Keratinocyte (primary cell): ENCODE measurements around the gene ZNF446.
"Not testable (repeated sequence)": the region's sequence is repeated elsewhere in the genome, so short reads cannot be mapped to it uniquely, and the experiment has no call there.

Experiments
- EZH2 ChIP-seq: IDR thresholded peaks from one replicate; pipeline ENCODE4 v1.6.1; 2012; ENCODE audit warnings: inconsistent platforms, mild to moderate bottlenecking, low read length, moderate library complexity
- TF ChIP-seq, protein P1 (sequence below), 3 experiments: IDR thresholded peaks in 1 of 3; conservative IDR thresholded peaks in 1 of 3; optimal IDR thresholded peaks in 1 of 3; 2 replicates in 2 of 3; 3 replicates in 1 of 3; pipeline versions ENCODE3 to v1.5.1; 2011; ENCODE audit warnings: low read length in 3 of 3, mild to moderate bottlenecking in 3 of 3, moderate library complexity in 2 of 3, control low read depth in 1 of 3, inconsistent platforms in 1 of 3; ENCODE audit not compliant: insufficient read depth in 2 of 3; ENCODE audit errors: extremely low read depth in 1 of 3

DNA sequence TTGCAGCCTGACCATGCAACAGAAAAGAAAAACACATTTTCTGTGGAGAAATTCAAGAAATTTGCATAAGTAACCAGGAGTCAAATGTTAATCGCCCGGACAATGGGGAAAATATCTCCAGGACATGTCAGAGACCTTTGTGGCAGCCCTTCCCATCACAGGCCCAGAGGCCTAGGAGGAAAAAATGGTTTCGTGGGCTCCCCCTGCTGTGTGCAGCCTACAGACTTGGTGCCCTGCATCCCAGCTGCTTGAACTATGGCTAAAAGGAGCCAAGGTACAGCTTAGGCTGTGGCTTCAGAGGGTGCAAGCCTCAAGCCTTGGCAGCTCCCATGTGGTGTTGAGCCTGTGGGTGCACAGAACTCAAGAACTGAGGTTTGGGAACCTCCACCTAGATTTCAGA, 27.3 kb upstream of the ZNF446 start:
- TF ChIP-seq, protein P1, sequence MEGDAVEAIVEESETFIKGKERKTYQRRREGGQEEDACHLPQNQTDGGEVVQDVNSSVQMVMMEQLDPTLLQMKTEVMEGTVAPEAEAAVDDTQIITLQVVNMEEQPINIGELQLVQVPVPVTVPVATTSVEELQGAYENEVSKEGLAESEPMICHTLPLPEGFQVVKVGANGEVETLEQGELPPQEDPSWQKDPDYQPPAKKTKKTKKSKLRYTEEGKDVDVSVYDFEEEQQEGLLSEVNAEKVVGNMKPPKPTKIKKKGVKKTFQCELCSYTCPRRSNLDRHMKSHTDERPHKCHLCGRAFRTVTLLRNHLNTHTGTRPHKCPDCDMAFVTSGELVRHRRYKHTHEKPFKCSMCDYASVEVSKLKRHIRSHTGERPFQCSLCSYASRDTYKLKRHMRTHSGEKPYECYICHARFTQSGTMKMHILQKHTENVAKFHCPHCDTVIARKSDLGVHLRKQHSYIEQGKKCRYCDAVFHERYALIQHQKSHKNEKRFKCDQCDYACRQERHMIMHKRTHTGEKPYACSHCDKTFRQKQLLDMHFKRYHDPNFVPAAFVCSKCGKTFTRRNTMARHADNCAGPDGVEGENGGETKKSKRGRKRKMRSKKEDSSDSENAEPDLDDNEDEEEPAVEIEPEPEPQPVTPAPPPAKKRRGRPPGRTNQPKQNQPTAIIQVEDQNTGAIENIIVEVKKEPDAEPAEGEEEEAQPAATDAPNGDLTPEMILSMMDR (optimal IDR thresholded peaks at IDR 0.05 in 1 of 3, IDR thresholded peaks at IDR 0.05 in 1 of 3, conservative IDR thresholded peaks at IDR 0.05 in 1 of 3; ENCODE audit: extremely low read depth in 1 of 3, insufficient read depth in 2 of 3, low read length in 3 of 3) = not testable (repeated sequence)
- not testable (repeated sequence) for TF ChIP-seq EZH2
